ENCODE measurements around the gene SNHG17. TPM values are rescaled to one million over a fixed set of nuclear protein-coding genes. Genes with fewer than 3 reads are reported as not detected.
"Not testable (repeated sequence)": the region's sequence is repeated elsewhere in the genome, so short reads cannot be mapped to it uniquely, and the experiment has no call there.

The SNHG17 gene
- total and polyA plus RNA-seq, 2 of the 4 experiments (the other 2 are of a cell fraction): 5.4 to 38.2 TPM

GRCh38 chr20:38441110-38441509 is 6.0 kb upstream of the SNHG17 start:
- H3K27me3 ChIP-seq (ENCODE audit: control insufficient read depth, insufficient read depth, low read length); ATAC-seq (ENCODE audit: low read depth): not testable (repeated sequence)

More at GRCh38 chr20:38441110-38441509, 6.0 kb upstream of the SNHG17 start:
- H3K79me1 ChIP-seq (ENCODE audit: low read depth in 1 of 2, low read length in 2 of 2); H2AFZ ChIP-seq (replicated peaks; ENCODE audit: low read length, poor library complexity); DNase-seq; H3K23ac ChIP-seq (ENCODE audit: low read depth, low read length); H4K8ac ChIP-seq (ENCODE audit: low read depth in 2 of 2, low read length in 2 of 2); dilution Hi-C loops (cut with HindIII; ENCODE audit: low sequenced_read_pairs, unreplicated experiment); H2BK120ac ChIP-seq (ENCODE audit: low read depth, low read length); H2AK5ac ChIP-seq (ENCODE audit: low read depth, low read length); CTCF ChIA-PET; H3K4me1 ChIP-seq (ENCODE audit: control insufficient read depth, insufficient read depth, low read length); H4K5ac ChIP-seq (ENCODE audit: low read depth, low read length); H3K18ac ChIP-seq (ENCODE audit: low read depth, low read length); in situ Hi-C loops (cut with MboI; ENCODE audit: low sequenced_read_pairs); H2BK15ac ChIP-seq (ENCODE audit: low read depth, low read length); H3K36me3 ChIP-seq (ENCODE audit: control insufficient read depth, insufficient read depth, low read length); H3K9me1 ChIP-seq (ENCODE audit: insufficient read depth, low read length); H3K4me2 ChIP-seq (ENCODE audit: low read depth, low read length); POLR2A ChIA-PET (ENCODE audit: unreplicated experiment); H3K9ac ChIP-seq (ENCODE audit: low read depth, low read length); H3K4me3 ChIP-seq (ENCODE audit: insufficient read depth, low read depth, low read length); H3K56ac ChIP-seq (ENCODE audit: extremely low read depth, insufficient read depth, low read length); H3K4ac ChIP-seq (ENCODE audit: low read depth, low read length); H2AK9ac ChIP-seq (replicated peaks; ENCODE audit: low read depth, low read length, poor library complexity); intact Hi-C loops (cut with micrococcal nuclease); H2BK5ac ChIP-seq (ENCODE audit: low read depth, low read length, poor library complexity, severe bottlenecking); BruUV-seq (replicated peaks); H4K91ac ChIP-seq (ENCODE audit: insufficient read depth, low read depth, low read length); H3K14ac ChIP-seq (replicated peaks; ENCODE audit: low read depth, low read length); H3K9me3 ChIP-seq (ENCODE audit: control insufficient read depth, insufficient read depth, low read length); H4K20me1 ChIP-seq (ENCODE audit: insufficient read depth, low read length); H2BK20ac ChIP-seq (ENCODE audit: low read depth, low read length); H3K27ac ChIP-seq (ENCODE audit: insufficient read depth, low read length): not testable (repeated sequence)
- WGBS, 2 experiments (ENCODE audit: extremely low coverage in 2 of 2, insufficient read length in 1 of 2): no CpG with 5 or more reads among the region's 8 CpGs
